NCI-H1417 (cell line): ENCODE results near the gene GOPC.

Experiments used
- DNase-seq, 3 experiments: peaks; one replicate each; lab custom pipeline; 2025; lab: John Stamatoyannopoulos, UW

The GOPC gene

DNA sequence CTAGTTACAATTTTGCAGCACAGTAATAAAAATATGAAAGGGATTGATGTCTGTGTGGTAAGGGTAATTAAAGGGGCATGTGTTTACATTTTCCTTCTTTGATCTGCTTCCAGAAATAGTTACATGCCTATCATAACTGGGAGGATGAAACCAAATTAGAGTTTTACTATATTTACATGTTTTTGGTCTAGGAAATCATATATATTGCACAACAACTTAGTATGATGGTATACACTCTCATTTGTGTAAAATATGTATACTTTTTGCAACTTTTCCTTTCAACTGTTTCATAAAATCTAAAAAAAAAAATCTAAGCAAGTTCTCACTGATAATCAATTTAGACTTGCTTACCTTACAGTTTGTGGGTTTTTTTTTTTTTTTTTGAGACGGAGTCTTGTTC lies 87.7 kb downstream of the GOPC start:
- peak in 1 of 3 experiments; percentile 2 for DNase-seq

DNA sequence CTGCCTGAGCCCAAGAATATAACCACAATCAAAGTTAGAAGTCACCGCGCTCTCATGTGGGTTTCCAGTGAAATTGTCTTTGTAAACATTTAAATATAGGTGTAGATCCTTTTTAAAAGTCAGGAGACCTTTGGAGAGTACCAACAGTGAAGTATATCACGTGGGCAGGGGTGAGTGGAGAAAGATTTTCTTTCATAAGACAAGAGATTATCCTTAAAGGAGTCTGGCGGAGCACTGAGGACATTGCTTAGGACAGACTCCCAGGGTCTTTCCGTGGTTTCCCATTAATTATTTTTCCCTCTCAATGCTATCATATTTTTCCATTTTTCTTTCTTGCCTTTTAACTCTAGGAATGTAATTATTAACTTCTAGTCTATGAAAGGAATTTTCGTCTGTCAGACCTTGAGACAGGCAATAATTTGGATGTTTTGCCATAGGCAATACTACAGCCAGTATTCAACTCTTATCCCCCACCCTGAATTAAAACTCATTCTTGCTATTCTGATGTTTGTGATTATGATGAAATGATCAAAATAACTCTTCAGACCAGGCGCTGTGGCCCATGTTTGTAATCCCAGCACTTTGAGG lies 88.4 kb downstream of the GOPC start:
- DNase-seq: no peak

DNA sequence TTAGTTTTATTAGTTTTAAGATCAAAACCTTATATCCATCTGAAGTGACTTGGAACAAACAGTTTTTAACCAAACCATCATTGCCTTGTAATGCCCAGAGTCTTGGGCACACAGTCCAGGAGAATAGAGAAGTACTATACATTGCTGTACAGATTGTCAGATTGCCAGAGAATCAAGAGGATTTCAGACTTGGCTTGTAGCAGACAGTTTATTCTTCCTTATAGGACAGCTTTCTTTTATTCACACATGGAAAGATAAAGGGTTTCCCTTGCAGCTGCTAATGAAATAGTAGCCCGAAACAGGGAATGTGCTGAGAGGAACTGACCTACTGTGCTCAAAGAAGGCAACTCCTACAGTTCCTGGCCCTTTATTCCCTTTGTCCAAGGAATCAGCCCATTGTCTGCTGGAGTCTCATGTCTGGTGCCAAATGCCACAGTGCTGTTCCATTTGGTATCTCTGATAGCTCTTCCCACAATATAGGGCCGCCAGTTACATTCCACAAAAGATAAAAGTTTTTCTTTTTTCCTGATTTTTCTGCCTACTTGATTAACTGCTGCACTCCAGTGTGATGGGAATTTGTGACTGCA lies 89.2 kb downstream of the GOPC start:
- DNase-seq: no peak

DNA sequence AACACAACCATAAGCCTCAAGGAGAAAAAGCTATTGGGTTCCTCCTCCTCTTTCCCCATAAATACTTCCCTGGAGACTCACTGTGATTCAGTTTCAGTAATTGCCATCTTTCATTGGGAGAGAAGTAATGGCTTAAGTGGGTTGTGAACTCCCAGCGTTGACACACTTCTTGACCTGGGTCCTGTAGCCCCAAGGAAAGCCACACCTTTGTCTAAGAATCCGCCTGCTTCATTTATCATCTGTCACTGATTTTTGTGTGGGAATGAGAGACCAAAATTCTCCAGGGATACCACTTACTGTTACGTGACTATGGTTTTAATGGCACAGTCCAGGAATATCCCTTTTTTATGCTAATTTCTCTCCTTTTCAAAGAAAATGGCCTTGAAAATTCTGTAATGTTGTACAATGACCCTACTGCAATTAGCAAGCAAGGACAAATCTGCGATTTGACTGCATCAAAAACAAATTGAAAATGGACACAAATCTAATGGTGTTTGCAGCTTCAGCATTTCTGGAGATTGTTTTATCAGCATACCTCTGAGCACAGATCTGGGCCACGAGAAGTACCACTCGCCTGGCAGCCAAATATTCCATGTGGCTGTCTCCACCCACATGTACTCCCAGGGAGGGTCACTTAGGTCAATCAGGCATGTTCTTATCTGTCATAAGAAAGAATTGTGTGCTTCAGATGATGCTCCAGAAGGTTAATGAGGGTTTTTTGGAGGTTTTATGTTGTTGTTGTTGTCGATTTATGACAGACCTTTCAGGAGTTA lies 90.1 kb downstream of the GOPC start:
- DNase-seq: no peak
